Stimulated activated CD8-positive, alpha-beta memory T cell treated with anti-CD3 and anti-CD28 coated beads, Interleukin-4, amount 100 ng/mL, for 1 hour (primary cell): Measurements from ENCODE around the gene PTRH1.

Experiments used
- DNase-seq, 2 donors: peaks; one replicate each; pipeline ENCODE4 v3.0.0-alpha.2; 2020; ENCODE audit warnings: low read depth in 2 of 2, low spot score in 1 of 2

Gene PTRH1

DNA sequence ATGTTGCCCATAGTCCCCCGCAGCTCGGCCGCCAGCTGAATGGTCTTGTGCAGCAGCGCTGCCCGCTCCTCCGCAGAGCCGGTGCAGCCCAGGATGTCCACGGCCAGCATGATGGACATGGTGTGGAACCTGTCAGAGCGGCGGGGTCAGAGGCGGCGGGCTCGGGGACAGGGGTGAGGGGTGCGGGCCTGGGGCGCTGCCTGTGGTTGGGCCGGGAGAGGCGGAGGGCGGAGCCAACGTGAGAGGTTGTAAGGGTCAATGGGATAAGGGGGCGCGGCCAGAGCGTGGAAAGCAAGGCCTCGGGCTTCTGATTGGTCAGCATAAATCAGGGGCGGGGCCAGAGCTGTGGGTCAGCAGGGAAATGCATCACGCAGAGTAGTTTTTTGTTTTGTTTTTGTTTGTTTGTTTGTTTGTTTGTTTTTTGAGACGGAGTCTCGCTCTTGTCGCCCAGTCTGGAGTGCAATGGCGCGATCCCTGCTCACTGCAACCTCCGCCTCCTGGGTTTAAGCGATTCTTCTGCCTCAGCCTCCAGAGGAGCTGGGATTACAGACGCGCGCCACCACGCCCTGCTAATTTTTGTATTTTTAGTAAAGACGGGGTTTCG is 26.5 kb upstream of the PTRH1 start:
- no peak for DNase-seq

GRCh38 chr9:127739614-127740330 is 24.3 kb upstream of the PTRH1 start:
- no peak for DNase-seq

DNA sequence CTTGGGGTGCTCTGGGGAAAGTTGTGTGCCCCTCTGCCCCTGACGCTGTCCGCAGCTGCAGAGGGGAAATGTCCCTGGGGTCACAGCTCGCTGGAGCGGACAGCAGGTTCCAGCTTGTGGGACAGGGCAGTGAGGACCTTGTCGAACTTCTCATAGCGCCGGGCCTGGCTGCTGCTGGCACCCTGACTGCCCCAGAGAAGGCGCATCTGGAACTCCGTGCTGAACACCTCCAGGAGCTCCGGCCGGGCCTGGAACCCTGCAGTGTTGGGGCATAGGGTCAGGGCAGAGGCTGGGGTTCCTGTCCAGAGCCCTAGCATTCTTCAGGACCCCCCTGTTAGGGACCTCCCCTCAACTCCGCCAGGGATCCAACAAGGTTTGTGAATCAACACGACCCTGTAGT is 23.2 kb upstream of the PTRH1 start:
- no peak for DNase-seq

DNA sequence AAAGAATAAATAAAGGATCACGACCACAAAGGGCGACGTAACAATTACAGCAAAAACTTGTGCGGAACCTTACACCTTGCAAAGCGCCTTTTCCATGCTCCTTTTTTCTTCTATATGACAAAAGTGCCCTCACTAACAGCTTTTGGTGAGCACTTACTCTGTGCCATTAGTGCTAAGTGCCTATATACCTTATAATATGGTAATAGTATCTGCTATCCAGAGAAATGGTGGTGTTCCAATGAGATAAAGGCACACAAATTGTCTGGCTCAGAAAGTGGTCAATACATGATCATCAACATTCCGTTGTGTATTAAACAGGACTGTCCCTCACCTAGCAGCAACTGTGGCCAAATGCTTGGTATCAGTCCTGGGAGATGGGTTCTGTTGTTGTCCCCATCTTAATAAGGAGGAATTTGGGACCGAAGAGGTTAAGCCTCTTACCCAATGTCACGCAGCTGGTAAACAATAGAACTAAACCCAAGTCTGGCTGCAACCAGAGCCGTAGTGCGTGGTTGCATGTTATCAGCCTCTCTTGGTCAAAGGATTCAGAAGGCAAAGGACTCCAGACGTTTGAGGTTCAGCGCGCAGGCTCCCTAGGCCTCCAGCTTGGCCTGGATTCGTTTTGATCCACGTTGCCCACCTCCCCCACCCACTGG is 20.2 kb upstream of the PTRH1 start:
- DNase-seq, result no peak

GRCh38 chr9:127734747-127735529 is 19.5 kb upstream of the PTRH1 start, which contains the start of gene TOR2A:
TOR2A (minus strand) TSS chr9:127735294; CDS start chr9:127735270, 24 bp downstream.
- peak; percentile 98 to 99 for DNase-seq

- DNase-seq, result no peak
These were observed 18.8 kb upstream of the PTRH1 start for GRCh38 chr9:127734247-127734746.

- DNase-seq, result no peak
These were observed 18.2 kb upstream of the PTRH1 start for GRCh38 chr9:127733614-127734013.

GRCh38 chr9:127732444-127732843 is 17.0 kb upstream of the PTRH1 start:
- DNase-seq, result no peak

DNA sequence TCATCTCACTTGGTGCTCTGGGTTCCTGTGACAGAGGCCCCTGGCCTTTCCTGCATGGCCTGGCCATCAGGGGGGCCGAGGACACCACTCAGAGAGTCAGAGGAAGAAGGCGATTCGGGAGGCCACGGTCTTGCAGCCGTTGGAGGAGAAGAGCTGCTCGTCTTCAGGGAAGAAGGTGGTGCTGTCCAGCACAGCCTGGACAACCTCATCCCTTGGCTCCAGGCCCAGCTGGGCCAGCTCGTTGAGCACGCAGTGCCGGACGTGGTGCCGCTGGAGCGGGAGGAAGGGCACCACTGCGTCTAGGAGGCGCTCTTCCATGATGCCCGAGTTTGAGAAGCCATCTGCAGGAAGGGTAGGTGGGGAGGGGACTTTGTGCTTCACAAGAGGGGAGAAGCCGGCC is 16.5 kb upstream of the PTRH1 start:
- no peak for DNase-seq

GRCh38 chr9:127730799-127731410 is 15.4 kb upstream of the PTRH1 start:
- no peak for DNase-seq

- DNase-seq, result no peak
These were observed 14.8 kb upstream of the PTRH1 start for GRCh38 chr9:127730262-127730661.

DNA sequence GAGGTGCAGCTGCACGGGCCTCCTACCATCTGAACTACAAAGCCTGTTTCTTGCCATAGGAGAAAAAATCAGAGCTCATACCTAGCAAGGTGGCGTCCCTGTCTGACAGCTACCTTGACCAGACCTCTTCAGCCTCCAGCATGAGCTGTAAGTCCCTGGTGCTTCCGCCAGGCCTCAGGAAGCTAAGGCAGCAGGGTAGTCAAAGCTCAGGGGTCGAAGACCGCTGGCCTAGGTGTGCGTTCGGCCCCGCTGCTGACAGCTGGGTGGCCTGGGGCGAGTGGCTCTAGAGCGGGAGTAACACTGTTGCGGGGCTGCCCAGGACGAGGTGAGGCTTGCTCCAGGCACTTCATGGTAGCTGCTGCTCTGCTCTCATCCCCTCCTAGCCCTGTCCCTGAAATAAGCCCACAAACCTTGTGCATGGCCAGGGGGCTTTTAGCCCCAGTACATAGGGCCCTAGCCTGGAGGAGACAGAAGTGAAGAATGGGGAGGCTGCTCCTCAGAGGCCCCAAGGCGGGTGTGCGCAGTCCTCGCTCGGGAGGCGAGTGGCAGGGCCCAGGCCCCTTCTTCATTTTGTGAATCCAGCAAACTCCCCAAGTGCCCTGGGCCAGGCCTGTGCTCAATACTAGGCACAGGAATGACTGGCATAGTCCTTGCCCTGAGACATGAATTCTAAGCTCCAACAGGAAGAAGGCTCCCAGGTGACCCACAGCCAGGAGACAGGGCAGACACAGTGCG is 14.2 kb upstream of the PTRH1 start:
- no peak for DNase-seq

GRCh38 chr9:127728808-127729207 is 13.3 kb upstream of the PTRH1 start:
- no peak for DNase-seq

DNA sequence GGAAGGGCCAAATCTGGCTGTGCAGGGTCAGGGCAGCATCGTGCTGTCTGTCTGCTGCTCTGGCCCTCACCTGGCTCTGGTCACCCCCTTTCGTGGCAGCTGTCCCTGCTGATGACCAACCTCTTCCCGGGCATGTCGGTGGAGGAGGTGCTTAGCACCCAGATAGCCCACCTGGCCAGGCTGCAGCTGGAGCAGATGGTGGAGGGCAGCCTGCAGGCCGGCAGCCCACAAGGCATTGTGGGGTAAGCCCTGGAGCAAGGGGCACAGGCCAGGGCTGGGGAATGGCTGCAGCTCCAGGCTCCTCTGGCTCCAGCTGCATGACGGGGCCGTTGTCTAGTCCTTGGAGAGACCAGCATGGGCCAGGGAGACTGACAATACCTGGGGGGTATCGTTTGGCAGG is 11.4 kb upstream of the PTRH1 start:
- no peak for DNase-seq

GRCh38 chr9:127724012-127724411 is 8.5 kb upstream of the PTRH1 start:
- DNase-seq, result no peak

- no peak for DNase-seq
These were observed 8.0 kb upstream of the PTRH1 start for GRCh38 chr9:127723444-127723843.

- no peak for DNase-seq
These were observed 7.5 kb upstream of the PTRH1 start for GRCh38 chr9:127723013-127723412.

DNA sequence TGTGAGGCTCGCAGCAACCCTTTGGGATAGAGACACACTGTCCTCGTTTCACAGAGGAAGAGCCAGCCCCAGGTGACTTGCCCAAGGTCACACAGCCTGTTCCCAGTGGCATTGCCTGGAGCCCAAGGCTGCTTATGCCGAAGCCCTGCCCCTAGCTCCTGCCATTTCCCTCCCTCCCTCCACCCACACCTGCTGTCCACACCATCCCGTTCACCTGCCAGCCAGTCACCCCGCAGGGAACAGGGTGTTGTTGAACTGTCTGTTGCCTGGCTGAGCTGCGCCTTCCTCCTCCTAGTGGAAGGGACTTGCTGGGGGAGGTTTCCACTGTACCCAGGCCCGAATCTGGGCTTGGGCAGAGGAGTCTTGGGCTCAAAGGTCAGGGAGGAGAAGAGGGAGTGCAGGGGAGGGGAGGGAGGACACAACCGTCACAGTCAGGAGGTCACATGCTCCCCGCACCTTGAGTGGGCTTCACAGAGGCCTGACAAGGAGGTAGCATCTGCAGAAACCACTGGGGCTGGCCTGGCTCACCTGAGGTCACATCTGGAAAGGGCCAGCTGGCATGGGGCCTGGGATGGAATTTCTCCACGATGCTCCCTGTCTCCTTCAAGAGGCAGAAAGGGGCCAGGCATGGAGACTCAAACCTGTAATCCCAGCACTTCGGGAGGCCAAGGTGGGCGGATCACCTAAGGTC is 6.7 kb upstream of the PTRH1 start:
- no peak for DNase-seq

- DNase-seq, result no peak
These were observed 5.9 kb upstream of the PTRH1 start for GRCh38 chr9:127721391-127721821.

DNA sequence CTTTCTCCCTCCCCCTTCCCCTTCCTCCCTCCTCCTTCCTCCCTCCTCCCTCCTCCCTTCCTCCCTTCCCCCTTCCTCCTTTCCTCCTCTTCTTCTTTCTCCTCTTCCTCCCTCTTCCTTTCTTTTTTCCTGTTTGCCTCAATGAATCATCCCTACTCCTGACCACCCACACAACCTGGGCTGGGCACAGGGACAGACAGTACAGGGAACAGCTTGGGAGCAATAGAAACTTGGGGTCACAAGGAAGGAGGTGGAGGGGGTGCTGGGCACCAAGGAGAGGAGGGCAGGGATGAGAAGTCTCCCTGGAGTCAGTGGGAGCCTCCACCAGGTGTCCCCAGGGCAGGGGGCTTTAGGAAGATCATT is 5.4 kb upstream of the PTRH1 start:
- DNase-seq, result no peak
